Measurements from ENCODE around the gene RRP15.

Gene RRP15

DNA sequence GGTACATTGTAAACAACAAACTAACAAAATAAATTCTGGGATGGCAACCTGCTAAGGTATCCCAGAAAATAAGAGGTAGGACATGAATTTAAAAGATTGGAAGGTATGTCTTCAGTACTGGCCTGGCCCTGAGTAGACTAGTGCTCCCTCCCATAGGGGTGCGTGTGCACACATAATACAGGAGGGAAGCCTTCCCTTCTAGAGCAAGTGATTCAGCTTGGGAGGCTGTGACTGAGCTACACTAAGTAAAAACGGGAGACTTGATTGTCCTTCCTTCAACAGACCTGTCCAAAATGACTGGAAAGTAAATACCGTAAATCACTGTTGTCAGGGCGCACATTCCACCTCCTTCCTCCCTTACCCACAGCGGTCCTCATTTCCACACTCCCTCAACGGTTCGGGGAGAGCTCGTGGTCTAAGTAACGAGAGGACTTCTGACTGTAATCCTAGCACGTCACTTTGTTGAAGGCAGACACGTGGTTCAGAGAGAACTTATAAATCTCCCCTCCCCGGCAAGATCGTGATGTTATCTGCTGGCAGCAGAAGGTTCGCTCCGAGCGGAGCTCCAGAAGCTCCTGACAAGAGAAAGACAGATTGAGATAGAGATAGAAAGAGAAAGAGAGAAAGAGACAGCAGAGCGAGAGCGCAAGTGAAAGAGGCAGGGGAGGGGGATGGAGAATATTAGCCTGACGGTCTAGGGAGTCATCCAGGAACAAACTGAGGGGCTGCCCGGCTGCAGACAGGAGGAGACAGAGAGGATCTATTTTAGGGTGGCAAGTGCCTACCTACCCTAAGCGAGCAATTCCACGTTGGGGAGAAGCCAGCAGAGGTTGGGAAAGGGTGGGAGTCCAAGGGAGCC lies 60.0 kb downstream of the RRP15 start, which contains the start of gene TGFB2:
Gene TGFB2 (plus strand): TSS at position 523 of the 859 bp plus-strand sequence. CDS start 1,366 bp downstream, outside the sequence.
- DNase-seq, result peak; percentile 59

DNA sequence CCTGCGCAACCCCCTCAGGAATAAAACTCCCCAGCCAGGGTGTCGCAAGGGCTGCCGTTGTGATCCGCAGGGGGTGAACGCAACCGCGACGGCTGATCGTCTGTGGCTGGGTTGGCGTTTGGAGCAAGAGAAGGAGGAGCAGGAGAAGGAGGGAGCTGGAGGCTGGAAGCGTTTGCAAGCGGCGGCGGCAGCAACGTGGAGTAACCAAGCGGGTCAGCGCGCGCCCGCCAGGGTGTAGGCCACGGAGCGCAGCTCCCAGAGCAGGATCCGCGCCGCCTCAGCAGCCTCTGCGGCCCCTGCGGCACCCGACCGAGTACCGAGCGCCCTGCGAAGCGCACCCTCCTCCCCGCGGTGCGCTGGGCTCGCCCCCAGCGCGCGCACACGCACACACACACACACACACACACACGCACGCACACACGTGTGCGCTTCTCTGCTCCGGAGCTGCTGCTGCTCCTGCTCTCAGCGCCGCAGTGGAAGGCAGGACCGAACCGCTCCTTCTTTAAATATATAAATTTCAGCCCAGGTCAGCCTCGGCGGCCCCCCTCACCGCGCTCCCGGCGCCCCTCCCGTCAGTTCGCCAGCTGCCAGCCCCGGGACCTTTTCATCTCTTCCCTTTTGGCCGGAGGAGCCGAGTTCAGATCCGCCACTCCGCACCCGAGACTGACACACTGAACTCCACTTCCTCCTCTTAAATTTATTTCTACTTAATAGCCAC lies 60.7 kb downstream of the RRP15 start:
- peak; percentile 47 for DNase-seq

DNA sequence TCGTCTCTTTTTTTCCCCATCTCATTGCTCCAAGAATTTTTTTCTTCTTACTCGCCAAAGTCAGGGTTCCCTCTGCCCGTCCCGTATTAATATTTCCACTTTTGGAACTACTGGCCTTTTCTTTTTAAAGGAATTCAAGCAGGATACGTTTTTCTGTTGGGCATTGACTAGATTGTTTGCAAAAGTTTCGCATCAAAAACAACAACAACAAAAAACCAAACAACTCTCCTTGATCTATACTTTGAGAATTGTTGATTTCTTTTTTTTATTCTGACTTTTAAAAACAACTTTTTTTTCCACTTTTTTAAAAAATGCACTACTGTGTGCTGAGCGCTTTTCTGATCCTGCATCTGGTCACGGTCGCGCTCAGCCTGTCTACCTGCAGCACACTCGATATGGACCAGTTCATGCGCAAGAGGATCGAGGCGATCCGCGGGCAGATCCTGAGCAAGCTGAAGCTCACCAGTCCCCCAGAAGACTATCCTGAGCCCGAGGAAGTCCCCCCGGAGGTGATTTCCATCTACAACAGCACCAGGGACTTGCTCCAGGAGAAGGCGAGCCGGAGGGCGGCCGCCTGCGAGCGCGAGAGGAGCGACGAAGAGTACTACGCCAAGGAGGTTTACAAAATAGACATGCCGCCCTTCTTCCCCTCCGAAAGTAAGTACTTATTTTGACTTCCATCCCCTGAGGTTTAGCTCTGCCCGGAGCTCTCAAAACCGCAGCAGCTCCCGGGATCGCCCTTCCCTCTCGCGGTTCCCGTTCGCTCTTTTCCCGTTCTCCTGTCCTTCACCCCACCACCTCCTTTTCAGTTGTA lies 61.5 kb downstream of the RRP15 start:
- DNase-seq, result peak; percentile 26

DNA sequence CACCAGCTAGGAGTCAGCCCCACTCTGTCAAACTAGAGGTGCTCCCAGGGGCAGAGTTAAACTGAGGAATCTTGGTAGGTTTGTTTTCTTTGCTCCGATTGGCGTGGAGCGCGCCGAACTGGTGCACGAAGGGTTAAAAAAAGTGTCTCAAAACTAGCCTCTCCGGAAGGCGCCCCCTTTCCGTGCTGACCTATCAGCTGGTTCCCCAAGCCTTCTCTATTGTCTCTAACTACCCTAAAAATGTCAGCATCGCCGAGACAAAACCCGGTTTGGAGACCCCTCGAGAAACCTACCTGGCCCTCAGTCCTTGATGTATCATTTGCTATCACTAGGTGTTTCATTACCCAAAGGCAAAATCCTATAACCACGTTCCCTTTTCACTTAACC lies 62.2 kb downstream of the RRP15 start:
- peak; percentile 28 for DNase-seq

DNA sequence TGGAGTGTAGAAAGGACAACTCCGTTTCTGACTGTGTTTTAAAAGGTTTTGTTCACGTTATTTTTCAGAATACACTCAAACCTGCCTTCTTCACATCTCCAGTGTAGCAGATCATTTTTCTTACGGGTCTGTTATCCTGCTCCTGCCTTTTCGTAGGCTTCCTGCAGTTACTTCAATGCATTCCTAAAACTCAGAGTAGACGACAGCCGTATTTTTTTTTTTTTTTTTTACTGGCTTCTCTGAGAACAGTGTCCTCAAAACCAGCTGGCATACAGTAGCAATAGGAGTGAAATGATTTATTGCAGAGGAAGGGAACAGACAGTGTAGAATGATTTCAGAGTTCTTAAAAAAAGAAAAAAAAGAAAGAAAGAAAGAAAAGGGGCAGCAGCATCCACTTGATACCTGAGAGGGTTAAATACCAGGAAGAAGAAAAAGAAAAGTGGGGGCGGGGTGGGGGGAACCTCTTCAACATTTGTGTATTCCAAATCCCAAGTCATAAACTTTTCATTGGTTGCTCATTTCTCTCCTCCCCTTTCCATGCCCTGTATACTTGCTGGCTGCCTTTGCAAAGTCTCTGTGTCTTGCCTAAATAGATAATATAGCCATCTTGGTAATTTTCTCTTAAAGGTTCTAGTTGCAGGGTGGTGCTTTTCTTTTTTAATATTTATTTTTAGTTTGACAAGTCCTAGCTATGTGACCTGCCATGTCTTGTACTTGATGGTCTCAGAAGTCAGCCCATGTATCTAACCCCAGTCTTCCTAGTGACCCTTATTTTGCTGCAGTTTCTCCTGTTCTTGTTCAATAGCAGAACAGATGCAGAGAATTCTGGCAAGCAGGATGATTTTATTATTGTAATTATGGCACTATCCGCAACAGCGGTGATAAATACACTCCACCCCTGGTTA lies 62.9 kb downstream of the RRP15 start:
- DNase-seq, result peak; percentile 10

DNA sequence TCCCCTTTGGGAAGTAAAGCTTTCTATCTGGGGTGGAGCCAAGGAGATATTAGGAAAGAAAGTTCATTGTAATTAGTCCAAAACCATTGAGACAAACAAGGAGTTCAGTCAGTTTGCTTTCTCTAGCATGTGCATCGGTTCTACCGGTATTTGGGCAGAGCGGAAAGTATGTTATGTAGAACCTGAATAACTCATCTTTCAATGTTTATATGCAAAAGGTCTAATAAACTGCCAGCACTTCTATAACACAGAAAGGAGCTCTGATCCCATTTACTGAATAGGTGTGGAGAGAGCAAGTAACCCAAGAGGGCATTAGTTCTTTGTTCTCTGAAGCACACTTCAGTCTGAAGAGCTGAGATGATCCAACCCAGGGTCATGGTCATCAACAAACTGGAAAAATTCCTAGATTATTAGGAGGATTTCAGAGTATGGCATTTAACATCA lies 63.6 kb downstream of the RRP15 start:
- peak; percentile 59 for DNase-seq

DNA sequence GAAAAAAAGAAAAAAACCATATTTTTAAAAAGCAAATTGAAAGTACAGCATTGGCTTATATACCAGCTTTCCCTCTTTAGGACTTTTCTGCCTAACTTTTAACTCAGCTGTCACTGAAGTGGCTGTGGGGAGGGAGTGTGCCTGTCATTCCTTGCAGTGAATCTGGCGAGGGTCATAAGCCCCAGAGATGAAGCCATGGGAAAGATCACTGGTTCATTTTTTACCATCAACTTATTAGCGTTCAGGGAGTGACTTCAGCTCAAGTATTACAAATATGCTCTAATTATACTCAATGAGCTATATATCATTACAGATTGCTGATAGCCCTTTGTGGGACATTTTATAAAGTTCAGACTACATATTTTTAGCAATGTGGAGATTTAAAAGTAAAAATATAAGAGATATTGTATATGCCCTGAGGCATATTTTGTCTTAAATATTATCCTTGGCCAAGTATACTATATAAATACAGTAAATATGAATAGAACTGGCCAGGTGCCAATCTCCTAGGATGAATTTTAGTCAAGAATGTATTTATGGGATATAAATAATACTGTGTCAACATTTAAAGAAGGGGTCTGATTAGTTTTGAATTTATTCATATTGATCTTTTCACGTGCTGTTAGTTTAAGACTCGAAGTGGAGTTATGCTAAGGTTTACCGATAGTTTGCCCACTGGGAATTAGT lies 64.4 kb downstream of the RRP15 start:
- peak; percentile 19 for DNase-seq

DNA sequence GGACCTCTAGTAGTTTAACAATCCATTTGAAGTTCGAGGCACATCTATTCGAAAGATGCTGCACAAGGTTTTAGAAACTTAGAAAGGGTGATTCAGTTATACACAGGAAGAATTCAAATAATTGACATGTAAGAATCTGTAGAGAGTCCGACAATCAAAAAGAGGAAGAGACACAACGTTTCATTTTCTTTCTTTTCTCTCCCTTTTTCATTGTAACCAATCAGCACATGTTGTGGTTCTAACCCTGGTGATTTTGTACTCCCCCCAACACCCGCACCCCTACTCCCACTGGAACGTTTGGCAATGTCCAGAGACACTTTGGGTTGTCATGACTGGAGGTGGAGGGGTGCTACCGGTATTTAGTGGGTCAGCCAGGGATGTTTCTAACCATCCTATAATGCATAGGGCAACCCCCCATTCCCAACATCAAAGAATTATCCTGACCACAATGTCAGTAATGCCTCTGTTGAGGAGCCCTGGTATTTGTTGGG lies 65.0 kb downstream of the RRP15 start:
- DNase-seq, result peak; percentile 16

DNA sequence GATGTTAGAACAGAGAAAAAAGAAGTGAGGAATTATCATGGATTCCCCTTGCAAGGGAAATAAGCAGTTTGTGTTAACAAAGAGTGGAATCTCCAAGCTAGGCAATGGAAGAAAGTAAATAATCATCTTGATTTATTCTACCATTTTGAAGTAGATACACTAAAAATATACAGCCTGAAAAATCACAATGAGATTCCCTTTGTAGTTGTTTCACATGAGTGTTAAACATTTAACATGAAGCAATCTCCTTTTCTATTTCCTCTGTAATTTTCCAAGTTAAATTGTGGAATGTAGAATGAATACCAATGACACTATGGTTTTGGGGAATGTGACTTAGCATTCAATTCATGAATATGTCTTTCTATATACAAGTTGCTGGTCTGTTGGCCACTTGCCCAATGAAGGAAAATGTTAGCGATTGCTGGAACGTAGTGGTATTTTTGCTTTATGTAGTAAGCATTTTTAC lies 65.7 kb downstream of the RRP15 start:
- DNase-seq, result no peak

DNA sequence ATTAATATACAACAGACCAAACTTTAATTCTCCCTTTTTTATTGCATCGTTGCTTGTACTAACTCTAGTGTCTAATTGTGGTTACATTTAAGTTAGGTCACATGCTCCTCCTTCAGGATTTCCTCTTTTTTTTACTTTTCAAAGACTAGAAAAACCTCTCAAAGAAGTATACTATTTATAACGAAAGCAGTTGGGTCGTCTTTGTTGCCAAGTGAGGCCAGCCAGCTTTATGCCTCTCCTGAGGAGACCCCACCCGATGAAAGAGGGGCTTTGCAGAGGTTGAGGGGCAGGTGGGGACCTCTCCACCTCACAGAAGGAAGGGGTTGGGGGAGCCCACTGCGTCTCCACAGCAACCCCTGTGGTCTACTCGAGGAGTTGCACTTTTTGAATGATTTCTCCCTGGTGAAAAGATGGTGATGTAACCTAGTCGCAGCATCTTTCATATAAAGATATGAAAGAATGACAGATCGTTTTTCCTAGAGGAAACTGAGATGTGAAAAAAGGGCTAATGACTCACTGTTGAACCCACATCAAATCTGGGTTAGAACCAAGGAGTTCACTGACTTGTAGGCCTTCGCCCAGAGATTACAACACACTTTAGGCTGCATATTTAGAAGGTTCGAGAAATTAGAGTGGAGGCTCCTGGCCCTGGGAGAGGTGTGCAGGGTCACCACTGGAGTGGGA lies 66.4 kb downstream of the RRP15 start:
- no peak for DNase-seq

DNA sequence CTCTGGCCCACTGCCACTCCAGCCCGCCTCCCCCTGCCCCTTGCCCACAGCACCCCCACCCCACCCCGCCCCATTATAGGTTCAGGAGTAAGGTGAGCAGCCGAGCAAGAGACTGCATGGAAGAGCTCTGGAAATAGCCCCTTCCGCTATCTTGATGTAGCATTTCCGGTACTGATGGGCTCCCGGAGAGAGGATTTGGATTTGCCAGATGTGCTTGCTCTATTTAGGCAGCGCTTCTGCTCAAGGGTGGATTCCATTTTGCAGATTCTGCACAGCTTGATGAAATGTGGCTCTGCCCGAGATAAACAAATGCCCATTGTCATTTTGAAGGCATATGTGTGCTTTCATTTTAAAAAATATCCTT lies 67.0 kb downstream of the RRP15 start:
- DNase-seq, result no peak

DNA sequence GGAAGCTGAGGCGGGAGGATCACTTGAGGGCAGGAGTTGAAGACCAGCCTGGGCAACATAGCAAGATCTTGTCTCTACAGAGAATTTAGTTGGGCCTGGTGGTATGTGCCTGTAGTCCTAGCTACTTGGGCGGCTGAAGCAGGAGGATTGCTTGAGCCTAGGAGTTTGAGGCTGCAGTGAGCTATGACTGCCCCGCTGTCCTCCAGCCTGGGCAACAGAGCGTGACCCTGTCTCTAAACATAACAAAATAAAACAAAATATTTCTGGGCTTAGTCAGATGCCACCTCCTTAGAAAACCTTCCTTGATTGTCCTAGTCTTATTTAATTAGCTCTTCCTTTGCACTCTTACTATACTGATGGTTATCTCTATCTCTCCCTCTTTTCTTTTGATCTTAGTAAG lies 68.6 kb downstream of the RRP15 start:
- no peak for DNase-seq

DNA sequence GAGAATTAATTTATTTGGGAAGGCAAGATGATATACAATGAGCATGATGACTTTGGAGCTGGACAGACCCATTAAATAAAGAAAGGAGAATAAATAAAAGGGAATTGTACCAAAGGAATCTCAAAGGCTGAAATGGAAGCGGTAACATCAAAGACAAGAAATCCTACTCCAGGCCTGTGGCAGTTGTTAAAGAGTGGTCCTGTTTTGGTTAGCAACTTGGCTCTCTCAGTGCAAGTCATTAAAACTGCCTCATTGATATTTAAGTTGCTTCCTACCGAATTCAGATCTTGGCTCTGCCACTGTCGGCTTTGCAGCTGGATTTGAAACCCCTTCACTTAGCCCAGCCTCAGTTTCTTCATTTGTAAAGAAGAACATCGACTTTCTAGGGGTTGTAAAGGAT lies 70.2 kb downstream of the RRP15 start:
- no peak for DNase-seq

DNA sequence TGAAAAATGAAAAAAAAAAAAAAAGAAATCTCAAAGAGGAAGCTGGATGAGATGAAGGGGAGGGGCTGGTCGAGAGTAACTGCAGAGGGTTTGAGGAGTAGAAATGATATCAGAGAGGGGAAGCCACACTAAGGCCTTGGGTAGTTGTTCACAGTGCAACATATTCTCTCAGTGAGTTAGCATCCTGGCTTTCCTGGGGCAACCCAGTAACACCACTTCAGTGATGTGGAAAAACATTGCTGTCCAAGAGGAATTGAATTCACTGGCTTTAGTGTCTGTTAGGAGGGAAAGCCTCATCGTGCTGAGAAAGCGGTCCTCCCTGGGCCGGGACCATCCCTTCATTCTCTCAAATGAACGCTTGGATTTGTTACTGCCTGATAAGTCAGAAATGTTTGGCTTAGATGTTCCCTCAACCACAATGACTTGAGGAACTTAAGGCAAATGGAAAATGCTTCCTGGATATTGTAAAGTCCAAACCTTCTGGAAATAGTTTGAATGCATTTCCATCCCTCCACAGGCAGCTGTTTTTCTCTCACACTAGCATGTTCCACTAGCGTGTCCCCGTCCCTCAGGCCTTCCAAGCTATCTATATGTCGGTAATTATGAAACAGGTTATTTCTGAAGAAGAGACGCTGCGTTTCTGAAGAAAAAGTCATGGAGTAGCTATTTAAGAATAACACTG lies 72.3 kb downstream of the RRP15 start:
- no peak for DNase-seq

DNA sequence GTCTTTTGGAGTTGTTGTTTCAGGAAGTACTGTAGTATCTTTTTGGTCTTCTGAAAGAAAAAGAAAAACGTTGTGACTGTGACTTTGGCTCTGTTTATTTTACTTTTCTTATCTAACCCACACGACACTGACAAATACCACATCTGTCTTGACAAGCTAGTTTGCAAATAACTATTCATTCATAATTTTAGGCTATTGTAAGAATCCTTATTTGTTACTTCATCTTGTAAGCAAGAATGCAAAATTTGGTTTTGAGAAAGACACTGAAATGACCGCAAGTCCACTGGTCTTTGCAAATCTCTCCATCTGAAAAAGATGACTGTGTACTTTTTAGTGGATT lies 72.8 kb downstream of the RRP15 start:
- DNase-seq, result no peak

DNA sequence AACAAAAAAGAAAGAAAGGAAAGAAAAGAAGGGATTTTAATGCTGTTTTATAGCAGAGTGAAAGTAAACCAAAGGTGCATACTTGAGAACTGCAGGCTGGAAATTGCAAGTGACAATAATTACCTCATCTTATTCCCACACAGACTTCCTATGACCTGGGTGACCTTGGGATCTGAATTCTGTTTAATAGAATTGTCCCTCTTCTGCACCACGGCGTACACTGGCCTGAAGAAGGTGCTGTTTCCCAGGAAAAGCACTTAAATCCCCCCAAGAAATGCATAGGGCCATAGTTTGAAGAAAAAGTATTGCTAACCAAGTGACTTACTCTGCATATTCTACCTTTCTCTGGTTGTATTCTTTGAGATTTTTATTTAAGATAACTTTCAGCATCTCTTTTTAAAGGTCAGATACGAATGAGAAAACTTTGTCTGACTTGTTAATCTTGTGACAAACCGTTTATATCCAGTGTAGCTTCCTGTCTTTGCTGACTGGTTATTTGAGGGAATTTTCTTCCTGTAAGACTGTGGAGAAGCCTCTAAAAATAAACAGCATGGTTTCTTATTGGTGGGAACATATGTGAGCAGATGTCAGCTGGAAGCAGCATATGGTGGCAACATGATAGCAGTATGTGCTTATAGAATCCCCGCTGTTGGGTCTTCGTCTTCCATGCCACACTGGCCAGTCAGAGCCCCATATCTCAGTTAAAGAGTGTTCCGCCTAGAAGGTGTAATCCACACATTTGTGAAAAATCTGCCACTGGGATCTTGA lies 76.4 kb downstream of the RRP15 start:
- no peak for DNase-seq

DNA sequence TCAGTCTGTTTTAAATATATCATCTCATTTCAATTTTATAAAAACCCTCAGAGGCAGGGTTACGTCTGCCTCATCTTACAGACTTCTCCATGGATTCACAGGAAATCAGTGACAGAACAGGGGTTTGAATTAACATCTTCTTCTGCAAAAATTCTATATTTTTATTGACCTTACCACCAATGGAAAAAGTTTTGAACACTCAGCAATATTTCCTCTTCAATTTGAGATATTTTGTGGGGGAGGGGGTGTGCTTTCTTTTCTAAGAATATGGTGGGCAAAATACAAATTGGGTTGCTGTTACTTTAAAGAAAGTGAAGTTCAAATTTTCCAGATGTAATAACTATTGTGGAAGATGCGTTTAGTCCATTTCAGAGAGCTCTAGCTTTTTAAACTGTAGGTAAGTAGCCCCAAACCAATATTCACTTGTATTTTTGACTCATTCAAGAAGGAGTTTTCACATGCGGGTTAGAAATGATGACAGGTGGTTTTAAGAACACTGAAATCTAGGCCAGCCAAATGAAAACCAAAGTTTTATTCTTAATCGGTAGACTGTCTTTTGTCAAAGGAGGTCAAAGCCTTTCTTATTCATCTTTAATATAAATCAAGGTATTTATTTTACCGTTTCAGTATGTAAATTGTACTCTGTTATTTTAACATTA lies 77.5 kb downstream of the RRP15 start:
- no peak for DNase-seq

DNA sequence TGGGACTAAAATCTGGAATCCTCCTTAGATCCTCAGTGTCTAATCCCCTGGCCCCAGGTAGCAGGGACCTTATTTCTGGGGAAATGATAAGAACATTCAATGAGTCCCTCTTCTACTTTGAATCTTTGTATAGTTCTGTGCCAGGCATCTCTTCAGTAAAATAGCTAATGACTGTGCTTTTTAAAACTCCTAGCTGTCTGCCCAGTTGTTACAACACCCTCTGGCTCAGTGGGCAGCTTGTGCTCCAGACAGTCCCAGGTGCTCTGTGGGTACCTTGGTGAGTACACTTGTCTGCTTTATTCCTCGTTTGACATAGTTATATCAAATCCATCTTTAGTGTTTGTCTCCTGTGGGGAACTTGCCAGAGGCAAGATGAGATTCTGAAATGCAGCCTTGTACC lies 78.0 kb downstream of the RRP15 start:
- no peak for DNase-seq
